HG03354 (cell line): ENCODE data around the gene PTPN11.
A peak's percentile ranks its signal among the peaks of the same experiment; 100 is the strongest.
"Not testable (repeated sequence)": the region's sequence is repeated elsewhere in the genome, so short reads cannot be mapped to it uniquely, and the experiment has no call there.

Experiments
- ATAC-seq: cut with Tn5 transposase; IDR thresholded peaks from one replicate; pipeline ENCODE4 v1.9.1; 2021; ENCODE audit warnings: mild to moderate bottlenecking; ENCODE audit not compliant: unreplicated experiment, poor library complexity, severe bottlenecking

PTPN11 gene

DNA sequence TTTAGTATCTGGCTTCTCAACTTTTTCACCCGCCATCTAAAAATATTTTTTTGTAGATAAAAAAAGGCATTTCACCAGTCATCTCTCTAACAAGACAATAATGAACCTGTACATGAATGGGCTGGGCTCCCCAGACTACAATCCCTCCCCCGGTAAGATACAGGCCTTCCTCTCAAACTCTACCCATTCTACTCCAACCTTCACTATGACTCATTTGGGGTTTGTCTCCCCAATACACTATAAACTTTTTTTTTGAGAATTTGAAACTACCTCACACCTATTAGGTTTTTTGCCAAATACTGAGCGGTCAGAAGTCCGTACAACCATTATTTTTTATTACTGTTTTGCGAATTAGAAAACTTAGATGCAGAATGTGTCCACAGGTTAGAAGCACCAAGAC is 10.1 kb upstream of the PTPN11 start:
- ATAC-seq, result no peak

DNA sequence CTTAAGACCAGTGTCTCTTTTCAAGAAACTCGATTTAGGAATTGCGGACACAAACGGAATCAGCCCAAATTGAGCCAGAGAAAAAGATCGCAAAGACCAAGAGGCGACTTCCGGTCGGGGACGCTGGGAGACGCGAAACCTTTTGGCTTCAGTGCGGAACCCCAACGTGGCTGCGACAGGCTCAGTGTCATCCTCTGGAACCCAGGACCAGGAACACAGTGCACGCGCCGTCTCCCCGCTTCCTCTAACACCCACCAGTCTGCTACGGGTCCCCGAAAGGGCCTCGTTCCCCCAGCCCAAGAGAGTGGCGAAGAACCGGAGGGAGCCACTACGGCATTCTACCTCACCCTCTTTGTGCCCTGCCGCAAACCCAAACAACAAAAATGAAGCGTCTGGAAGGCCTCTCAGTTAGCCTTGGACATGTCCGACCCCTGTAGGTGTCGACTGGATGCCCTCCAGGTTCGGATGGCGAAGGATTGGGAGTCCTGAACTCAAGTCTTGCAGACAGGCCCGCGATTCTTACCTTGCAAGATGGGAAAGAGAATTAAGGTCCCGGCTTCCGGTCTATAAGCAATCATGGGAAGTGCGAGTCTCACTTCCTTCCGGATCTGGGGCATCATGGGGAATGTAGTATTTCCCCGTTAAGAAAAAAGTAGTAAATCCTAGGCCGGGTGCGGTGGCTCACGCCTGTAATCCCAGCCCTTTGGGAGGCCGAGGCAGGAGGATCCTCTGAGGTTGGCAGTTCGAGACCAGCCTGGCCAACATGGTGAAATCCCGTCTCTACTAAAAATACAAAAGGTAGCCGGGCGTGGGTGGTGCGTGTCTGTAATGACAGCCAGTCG is 9.5 kb upstream of the PTPN11 start, which contains the start of gene RPL6:
Gene RPL6 (minus strand): TSS at position 542 of the 842 bp plus-strand sequence. CDS start 949 bp downstream, outside the sequence.
- ATAC-seq, result peak; percentile 89

DNA sequence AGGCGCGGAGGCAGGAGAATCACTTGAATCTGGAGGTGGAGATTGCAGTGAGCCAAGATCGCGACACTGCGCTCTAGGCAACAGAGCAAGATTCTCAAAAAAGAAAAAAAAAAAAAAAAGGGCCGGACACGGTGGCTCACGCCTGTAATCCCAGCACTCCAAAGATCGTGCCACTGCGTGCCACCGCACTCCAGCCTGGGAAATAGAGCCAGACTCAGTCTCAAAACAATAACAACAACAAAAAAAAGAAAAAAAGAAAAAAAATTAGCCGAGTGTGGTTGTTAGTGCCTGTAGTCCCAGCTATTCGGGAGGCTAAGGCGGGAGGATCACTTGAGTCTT is 8.9 kb upstream of the PTPN11 start:
- no peak for ATAC-seq

DNA sequence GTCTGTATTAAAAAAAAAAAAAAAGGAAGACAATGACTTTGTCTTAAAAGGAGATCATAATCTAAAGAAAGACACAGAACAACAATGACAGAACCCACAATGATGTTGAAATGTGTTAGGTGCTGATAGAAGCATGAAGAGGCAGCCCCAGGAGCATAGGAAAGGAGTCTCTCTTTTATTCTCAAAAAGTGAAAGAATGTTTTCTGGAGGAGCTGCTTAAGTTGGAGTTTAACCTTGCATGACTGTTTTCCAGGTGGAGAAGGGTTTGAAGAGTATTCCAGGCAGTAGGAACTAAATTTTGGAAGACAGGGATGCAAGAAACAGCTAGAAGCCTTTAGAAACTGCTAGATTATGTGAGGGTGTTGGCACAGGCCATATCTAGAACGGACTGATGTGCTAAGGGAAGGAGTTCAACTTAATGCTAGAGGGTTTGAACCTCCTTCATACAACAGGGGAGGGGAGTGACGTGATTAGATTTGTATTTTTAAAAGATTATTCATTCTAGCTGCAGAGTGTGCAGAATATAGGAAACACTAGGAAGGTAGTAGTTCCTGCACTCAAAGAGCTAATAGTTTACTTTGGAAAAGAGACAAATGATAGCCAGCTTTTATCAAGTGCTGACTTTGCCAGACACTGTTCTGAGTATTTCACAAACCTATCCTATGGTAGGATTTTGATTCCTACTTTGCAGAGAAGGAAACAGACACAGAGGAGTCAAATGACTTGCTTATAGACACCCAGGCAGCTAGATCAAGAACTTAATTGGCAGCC is 4.7 kb upstream of the PTPN11 start:
- no peak for ATAC-seq

GRCh38 chr12:112415457-112415856 is 3.3 kb upstream of the PTPN11 start:
- ATAC-seq, result not testable (repeated sequence)

DNA sequence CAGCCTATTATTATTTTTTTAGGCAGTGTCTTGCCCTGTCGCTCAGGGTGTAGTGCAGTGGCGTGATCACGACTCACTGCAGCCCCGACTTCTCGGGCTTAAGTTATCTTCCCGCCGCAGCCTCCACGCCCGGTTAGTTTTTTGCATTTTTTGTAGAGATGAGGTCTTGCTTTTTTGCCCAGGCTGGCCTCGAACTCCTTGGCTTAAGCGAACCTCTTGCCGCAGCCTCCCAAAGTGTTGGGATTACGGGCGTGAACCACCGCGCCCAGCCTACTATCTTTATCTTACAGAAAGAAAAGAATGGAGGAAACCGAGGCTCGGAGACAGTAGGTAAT is 507 bp upstream of the PTPN11 start:
- peak; percentile 2 for ATAC-seq

DNA sequence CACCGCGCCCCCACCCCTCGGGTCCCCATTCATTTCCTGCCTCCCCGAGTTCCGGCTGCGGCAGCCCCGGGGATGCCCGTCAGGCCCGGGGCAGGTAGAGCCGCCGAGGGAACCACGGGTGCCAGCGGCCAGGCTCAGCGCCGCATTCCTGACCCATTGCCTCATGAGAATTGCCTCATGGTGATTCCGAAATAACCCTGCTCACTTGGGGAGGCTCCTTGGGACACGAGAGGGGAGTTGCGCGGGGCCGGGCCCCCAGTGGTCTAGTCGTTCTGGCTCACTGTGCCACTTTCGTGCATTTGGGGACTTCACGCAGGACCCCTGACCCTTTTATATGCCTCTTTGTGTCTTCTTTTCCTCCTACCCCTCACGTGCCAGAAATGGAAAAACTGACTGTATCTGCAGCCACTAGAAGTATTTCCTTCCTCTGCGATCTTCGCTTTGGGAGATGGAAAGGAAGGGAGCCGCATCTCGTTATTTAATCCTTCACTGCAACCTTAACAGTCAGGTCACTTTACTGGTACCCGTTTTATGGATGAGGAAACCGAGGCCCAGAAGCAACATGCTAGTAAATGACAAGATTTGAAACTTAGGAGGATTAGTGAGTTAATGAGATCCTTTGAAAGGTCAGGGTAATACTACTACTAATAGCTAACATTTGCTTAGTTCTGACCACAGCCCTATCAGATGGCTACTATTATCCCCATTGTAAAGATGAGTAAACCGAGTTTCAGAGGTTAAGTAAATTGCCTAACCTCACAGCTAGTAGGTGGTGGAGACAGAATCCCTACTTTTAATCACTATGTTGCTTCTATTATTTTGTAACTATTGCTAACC is 768 bp downstream of the PTPN11 start:
- peak; percentile 56 for ATAC-seq

GRCh38 chr12:112420740-112421139 is 2.0 kb downstream of the PTPN11 start:
- no peak for ATAC-seq

GRCh38 chr12:112421363-112421762 is 2.6 kb downstream of the PTPN11 start:
- no peak for ATAC-seq

GRCh38 chr12:112422531-112422930 is 3.8 kb downstream of the PTPN11 start:
- no peak for ATAC-seq

- no peak for ATAC-seq
These were observed 5.4 kb downstream of the PTPN11 start for GRCh38 chr12:112424126-112424525.

DNA sequence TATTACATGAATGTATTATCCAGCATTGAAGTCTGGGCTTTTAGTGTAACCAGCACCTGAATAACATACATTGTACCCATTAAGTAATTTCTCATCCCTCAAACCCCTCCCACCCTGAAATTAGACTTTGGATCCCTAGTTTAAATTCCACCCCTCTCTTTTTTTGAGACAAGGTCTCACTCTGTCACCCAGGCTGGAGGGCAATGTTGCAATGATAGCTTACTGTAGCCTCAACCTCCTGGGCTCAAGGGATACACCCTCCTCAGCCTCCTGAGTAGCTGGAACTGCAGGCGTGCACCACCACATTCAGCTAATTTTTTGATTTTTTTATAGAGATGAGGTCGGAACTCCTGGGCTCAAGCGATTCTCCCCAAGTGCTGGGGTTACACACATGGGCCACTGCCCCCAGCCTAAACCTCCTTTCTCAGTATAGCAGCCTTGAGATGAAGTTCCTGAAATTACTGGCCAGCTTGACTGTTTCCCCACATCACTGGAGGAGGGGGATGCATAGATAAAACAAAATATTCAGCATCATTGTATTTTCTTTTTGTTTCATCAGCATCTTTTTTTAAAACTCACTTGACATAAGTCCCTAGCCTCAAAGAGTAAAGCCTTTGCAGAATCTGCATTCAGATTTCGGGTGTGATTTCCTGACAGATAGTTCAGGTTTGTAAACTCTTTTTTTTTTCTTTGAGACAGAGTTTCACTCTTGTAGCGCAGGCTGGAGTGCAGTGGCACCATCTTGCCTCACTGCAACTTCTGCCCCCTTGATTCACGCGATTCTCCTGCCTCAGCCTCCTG is 7.0 kb downstream of the PTPN11 start:
- no peak for ATAC-seq

GRCh38 chr12:112427760-112428159 is 9.0 kb downstream of the PTPN11 start:
- ATAC-seq, result no peak

DNA sequence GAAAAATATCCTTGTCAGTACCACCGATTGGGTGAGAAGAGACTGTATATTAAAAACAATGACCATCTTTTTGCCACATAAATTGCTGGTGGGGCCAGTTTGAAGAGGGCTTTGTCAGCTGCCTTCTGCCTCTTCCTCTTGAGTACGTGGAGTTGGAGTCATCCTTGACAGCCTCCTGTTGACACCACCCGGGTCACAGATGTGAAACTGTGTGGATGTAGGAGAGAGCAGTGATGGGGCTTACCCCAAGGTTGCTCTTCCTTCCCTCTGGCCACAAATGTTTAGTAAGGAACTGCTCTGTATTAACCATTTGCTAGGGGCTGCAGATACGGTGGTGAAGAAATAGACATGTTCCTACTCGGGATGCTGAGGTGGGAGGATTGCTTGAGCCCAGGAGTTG is 12.2 kb downstream of the PTPN11 start:
- ATAC-seq, result no peak

GRCh38 chr12:112431965-112432364 is 13.2 kb downstream of the PTPN11 start:
- ATAC-seq, result no peak

GRCh38 chr12:112433551-112433950 is 14.8 kb downstream of the PTPN11 start:
- no peak for ATAC-seq

DNA sequence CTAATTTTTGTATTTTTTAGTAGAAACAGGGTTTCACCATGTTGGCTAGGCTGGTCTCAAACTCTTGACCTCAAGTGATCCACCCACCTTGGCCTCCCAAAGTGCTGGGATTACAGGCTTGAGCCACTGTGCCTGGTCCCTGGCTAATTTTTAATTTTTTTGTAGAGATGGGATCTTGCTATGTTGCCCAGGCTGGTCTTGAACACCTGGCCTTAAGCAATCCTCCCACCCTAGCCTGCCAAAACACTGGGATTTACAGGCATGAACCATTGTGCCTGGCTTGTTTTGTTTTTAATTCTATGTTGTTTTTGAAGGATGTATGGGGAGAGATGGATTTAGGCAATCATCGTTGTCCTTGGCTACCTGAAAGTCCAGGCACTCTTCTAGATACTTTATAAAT is 19.9 kb downstream of the PTPN11 start:
- ATAC-seq, result not testable (repeated sequence)

- no peak for ATAC-seq
These were observed 21.0 kb downstream of the PTPN11 start for GRCh38 chr12:112439769-112440168.

DNA sequence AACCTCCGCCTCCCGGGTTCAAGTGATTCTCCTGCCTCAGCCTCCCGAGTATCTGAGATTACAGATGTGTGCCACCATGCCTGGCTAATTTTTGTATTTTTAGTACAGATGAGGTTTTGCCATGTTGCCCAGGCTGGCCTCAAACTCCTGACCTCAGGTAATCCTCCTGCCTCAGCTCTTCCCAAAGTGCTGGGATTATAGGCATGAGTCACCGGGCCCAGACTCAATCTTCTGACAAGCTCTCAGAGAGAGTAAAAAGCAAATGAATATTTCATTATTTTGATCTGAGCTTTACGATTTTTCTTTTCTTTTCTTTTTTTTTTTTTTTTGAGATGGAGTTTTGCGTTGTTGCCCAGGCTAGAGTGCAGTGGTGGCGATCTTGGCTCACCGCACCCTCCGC is 21.9 kb downstream of the PTPN11 start:
- ATAC-seq, result not testable (repeated sequence)

DNA sequence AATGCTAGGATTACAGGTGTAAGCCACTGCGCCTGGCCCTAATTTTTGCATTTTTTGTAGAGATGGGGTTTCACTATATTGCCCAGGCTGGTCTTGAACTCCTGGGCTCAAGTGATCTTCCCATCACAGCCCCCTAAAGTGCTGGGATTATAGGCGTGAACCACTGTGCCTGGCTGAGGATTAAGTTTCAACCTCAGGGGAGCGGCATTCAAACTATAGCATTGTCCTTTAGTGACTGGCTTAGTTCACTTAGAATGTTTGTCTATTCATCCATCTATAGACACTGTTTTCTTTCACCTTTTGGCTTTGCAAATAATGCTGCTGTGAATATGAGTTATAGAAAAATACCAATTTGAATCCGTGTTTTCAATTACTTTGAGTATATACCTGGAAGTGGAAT is 25.2 kb downstream of the PTPN11 start:
- ATAC-seq, result no peak
